D721Med (cell line): ENCODE measurements around the gene MTMR10.

Experiments used
- DNase-seq: peaks from one replicate; pipeline ENCODE4 v3.0.0; 2011; ENCODE audit warnings: low spot score; ENCODE audit not compliant: insufficient read length
- FAIRE-seq: peaks from 2 replicates; lab custom pipeline; 2011; peaks lifted over from hg19 to GRCh38; lab: Jason Lieb, UNC
- CTCF ChIP-seq: IDR thresholded peaks from 2 replicates; pipeline ENCODE4 v1.5.1; 2012; ENCODE audit warnings: mild to moderate bottlenecking, control low read depth; ENCODE audit not compliant: insufficient read depth; ENCODE audit errors: missing control alignments

The MTMR10 gene

GRCh38 chr15:31034152-31034551 is 42.7 kb upstream of the MTMR10 start:
- DNase-seq (no peak), FAIRE-seq (no peak)
- no peak for TF ChIP-seq CTCF

- DNase-seq (no peak), FAIRE-seq (no peak)
- TF ChIP-seq CTCF = no peak
Observed at GRCh38 chr15:31032961-31033371, 41.5 kb upstream of the MTMR10 start.

- TF ChIP-seq CTCF = no peak
- no peak for FAIRE-seq
- DNase-seq = no peak
Observed at GRCh38 chr15:31031471-31032067, 40.1 kb upstream of the MTMR10 start.

- DNase-seq = no peak
- no peak for TF ChIP-seq CTCF
- FAIRE-seq = no peak
Observed at GRCh38 chr15:31027910-31028578, 36.6 kb upstream of the MTMR10 start.

- TF ChIP-seq CTCF = no peak
- FAIRE-seq = no peak
Observed at GRCh38 chr15:31025996-31026395, 34.6 kb upstream of the MTMR10 start.

GRCh38 chr15:31024979-31025378 is 33.6 kb upstream of the MTMR10 start:
- no peak for TF ChIP-seq CTCF
- FAIRE-seq = no peak
- DNase-seq = no peak

More at GRCh38 chr15:31025996-31026395, 34.6 kb upstream of the MTMR10 start:
- DNase-seq = no peak

GRCh38 chr15:31024330-31024729 is 32.9 kb upstream of the MTMR10 start:
- TF ChIP-seq CTCF = no peak
- DNase-seq = no peak
- FAIRE-seq = no peak
